Activated naive CD4-positive, alpha-beta T cell treated with anti-CD3 and anti-CD28 coated beads, Interleukin-2, amount 10 ng/mL, durations not matched to agents 7 days and 5 days (primary cell): ENCODE measurements around the gene TPD52L2.
A peak's percentile ranks its signal among the peaks of the same experiment; 100 is the strongest.

Experiments used
- CTCF ChIA-PET: fragments of 350-600 bp; sonication (Branson Sonifier 250); formaldehyde crosslinking; loops from one replicate; lab custom pipeline; 2021; ENCODE audit warnings: antibody characterized with exemption; lab: Charles Lee
- DNase-seq: peaks from one replicate; pipeline ENCODE4 v3.0.0-alpha.2; 2020
- H3K27ac Mint-ChIP-seq: one replicate; pipeline ENCODE4 v1.8.0; 2021; ENCODE audit warnings: mild to moderate bottlenecking, moderate library complexity, mixed read lengths
- H3K27me3 Mint-ChIP-seq: one replicate; pipeline ENCODE4 v1.8.0; 2021; ENCODE audit warnings: mild to moderate bottlenecking, mixed read lengths
- H3K36me3 Mint-ChIP-seq: one replicate; pipeline ENCODE4 v1.8.0; 2021; ENCODE audit warnings: mixed read lengths
- H3K4me1 Mint-ChIP-seq: one replicate; pipeline ENCODE4 v1.8.0; 2021; ENCODE audit warnings: mixed read lengths
- H3K4me3 Mint-ChIP-seq: one replicate; pipeline ENCODE4 v1.8.0; 2021; ENCODE audit warnings: mild to moderate bottlenecking, moderate library complexity, mixed read lengths
- H3K9me3 Mint-ChIP-seq: one replicate; pipeline ENCODE4 v1.8.0; 2021; ENCODE audit warnings: mixed read lengths

The TPD52L2 gene

DNA sequence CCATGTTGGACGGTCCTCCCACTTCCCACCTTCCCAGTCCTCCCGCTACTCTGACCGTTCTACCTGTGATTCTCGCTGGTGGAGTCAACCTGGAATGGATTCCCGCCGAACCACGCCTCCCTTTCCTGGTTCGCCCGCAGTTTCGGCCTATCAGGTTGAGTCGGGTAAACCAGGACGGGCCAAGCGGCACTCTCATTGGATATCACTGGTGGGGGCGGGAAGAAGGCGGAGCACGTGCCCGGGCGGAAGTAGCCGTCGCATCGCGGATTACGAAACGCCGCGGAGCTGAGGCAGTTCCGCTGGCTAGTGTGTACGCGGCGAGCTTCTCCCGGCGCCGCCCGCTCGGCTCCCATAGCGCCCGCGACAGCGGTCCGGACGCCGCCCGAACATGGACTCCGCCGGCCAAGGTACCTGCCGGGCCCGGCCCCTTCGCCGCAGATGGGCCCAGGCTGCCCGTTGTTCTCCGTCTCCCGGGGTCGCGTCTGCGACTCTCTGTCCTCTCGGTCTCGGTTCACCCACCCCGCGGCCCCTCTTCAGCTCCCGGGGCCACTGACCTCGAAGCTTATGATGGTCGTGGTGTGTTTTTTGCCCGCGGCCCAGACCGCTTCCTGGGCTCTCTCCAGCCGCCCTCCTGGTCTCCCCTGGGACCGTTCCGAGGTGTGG is at the start of gene TPD52L2:
TSS of gene TPD52L2 (plus strand) at position 293 of the 663 bp plus-strand sequence. CDS start at position 389, 96 bp downstream.
- peak within 1 kb of the TSS; percentile 91 for H3K4me3 Mint-ChIP-seq
- CTCF ChIA-PET: interaction anchor here (0.6 to 3.3 kb wide), 12 partner anchors 10 to 369 kb away, joined by 3 to 14 read pairs (median 4); partner anchors contain the start of genes ARFRP1, LIME1, PTK6 and ZGPAT
- DNase-seq: peak; percentile 99
- H3K36me3 Mint-ChIP-seq: peaks cover 24% of the 10 kb centered on the region
- no peaks in the 10 kb centered on the region for H3K9me3 Mint-ChIP-seq
- H3K27ac Mint-ChIP-seq: peak within 1 kb of the TSS; percentile 94
- no peaks in the 10 kb centered on the region for H3K27me3 Mint-ChIP-seq
- peaks cover 25% of the 10 kb centered on the region for H3K4me1 Mint-ChIP-seq

DNA sequence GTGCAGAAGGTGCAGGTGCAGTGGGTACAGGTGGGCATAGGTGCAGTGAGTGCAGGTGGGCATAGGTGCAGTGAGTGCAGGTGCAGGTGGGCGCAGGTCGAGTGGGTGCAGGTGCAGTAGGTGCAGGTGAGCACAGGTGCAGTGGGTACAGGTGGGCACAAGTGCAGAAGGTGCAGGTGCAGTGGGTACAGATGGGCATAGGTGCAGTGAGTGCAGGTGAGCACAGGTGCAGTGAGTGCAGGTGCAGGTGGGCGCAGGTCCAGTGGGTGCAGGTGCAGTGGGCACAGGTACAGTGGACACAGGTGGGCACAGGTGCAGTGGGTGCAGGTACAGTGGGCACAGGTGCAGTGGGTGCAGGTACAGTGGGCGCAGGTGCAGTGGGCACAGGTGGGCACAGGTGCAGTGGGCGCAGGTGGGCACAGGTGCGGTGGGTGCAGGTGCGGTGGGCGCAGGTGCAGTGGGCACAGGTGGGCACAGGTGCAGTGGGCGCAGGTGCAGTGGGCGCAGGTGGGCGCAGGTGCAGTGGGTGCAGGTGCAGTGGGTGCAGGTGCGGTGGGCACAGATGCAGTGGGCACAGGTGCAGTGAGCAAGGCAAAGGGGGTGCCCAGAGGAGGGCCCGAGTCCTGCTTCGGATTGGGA is 49.3 kb upstream of the TPD52L2 start:
- H3K4me1 Mint-ChIP-seq: no peaks in the 10 kb centered on the region
- H3K9me3 Mint-ChIP-seq: peaks cover 7% of the 10 kb centered on the region
- no peak overlapping the region for H3K27ac Mint-ChIP-seq

DNA sequence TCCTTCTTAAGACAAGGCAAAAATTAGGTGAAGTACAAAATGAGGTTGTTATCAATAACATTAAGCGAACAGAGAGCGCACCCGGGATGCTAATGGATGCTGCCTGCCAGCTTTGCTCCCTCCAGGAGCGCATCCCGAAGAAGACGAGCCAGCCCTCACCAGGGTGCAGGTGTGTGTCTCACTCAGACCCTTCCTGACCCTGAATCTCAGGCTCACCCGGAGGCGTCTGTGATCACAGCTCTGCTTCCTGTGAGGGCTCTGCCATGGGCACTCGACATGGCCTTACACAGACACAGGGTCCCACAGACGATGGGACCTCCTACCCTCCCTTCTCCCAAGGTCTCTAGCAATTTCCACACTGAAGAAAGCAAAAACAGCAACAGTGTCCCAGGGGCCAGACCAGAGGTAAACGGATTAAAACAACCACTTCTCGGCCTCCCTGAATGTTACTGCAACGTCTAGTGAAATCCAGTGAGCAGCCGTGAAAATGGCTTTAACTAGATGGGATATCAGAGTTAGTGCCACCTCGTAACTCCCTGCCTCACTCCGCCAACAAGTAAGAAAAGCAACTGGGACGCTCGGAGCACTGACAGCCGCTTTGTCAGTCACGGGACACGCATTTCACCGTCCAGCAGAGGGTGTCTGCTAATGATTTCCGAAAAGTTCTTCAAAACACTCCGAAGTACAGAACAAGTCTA is 45.7 kb upstream of the TPD52L2 start:
- no peaks in the 10 kb centered on the region for H3K4me1 Mint-ChIP-seq
- H3K27ac Mint-ChIP-seq: peak overlapping the region; percentile 24
- H3K27me3 Mint-ChIP-seq: peaks cover 24% of the 10 kb centered on the region
- no peak for DNase-seq
- H3K36me3 Mint-ChIP-seq: no peaks in the 10 kb centered on the region
- CTCF ChIA-PET: no interaction called here
- peaks cover 7% of the 10 kb centered on the region for H3K9me3 Mint-ChIP-seq
- H3K4me3 Mint-ChIP-seq: no peak overlapping the region

More for the DNA sequence above, 49.3 kb upstream of the TPD52L2 start:
- no peak for DNase-seq
- H3K4me3 Mint-ChIP-seq: no peak overlapping the region
- no peaks in the 10 kb centered on the region for H3K36me3 Mint-ChIP-seq
- CTCF ChIA-PET: no interaction called here
- H3K27me3 Mint-ChIP-seq: peaks cover 9% of the 10 kb centered on the region

DNA sequence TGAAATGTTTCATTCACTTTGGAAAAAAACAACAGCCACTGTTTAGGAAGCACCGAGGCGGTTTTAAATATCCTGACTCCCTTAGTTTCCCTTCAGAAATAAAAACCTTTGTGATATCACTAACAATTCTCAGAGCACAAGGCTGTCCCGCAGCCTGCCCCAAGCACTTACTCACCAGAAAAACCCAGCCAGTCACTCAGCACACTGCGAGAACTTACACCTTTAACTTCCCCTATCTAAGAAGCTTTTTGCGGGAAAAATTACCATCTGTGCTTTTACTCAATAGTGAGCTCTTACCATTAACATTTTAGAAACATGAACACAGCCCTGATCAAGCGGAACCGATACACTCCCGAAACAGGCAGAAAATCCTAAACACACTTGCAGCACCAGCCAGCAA is 43.3 kb upstream of the TPD52L2 start:
- Mint-ChIP-seq H3K9me3 (no peaks in the 10 kb centered on the region), H3K36me3 (no peaks in the 10 kb centered on the region), H3K27ac (no peak overlapping the region), H3K4me1 (no peaks in the 10 kb centered on the region), H3K4me3 (no peak overlapping the region), H3K27me3 (peaks cover 41% of the 10 kb centered on the region)
- no peak for DNase-seq
- CTCF ChIA-PET: no interaction called here

DNA sequence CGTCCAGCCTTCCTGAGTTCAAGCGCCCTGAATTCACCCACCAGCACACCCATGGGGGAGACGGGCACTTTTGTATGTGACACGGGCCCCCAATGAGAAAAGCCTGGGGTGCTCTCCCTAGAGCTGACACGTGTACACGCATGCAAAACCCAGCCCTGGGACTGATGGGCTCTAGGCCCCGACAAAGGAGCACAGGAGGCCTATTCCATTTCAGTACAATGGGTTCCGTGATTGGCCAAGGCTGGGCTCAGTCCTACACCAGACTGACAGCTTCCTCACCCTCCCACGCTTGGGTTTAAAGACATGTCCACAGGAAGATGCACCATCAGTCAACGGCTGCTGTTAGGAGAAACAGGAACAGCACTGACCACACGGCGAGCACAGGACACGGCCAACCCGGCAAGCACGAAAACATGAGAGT is 42.8 kb upstream of the TPD52L2 start:
- Mint-ChIP-seq H3K27ac (no peak overlapping the region), H3K9me3 (no peaks in the 10 kb centered on the region), H3K27me3 (peaks cover 41% of the 10 kb centered on the region), H3K4me1 (no peaks in the 10 kb centered on the region), H3K36me3 (no peaks in the 10 kb centered on the region), H3K4me3 (no peak overlapping the region)
- DNase-seq: no peak
- CTCF ChIA-PET: no interaction called here

DNA sequence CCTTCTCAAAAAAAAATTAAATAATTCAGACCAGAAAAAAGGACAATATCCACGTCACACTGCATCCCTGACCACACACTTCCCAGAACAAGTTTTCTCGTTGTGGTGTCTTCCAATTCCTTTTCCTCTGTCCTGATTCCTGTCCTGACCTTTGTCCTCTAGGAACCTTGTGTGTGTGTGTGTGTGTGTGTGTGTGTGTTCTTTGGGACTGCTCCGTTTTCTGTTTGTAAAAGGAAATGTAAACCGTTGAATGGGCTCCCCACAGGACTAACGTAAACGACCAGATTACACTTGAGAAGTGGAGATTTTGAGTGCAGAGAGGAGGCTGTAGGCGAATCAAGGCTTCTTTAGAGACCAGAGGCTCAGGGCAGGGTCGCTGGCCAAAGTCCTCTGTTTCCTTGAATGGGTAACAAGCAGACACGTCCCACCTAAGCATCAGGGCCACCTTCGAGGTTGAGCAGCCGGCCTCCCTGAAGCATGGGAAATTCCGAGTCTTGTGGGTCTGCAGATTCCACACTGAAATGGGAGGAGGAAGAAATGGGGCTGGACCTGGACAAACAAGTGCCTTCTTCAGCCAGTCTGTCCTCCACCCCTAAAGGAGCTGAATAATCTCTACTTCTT is 41.3 kb upstream of the TPD52L2 start:
- Mint-ChIP-seq H3K4me1 (no peaks in the 10 kb centered on the region), H3K27ac (no peak overlapping the region), H3K27me3 (peaks cover 48% of the 10 kb centered on the region), H3K36me3 (no peaks in the 10 kb centered on the region), H3K9me3 (no peaks in the 10 kb centered on the region), H3K4me3 (no peak overlapping the region)
- CTCF ChIA-PET: no interaction called here
- DNase-seq: no peak

GRCh38 chr20:63825331-63826118 is 39.5 kb upstream of the TPD52L2 start:
- Mint-ChIP-seq H3K27me3 (peaks cover 63% of the 10 kb centered on the region), H3K4me3 (no peak overlapping the region), H3K4me1 (peaks cover 8% of the 10 kb centered on the region), H3K27ac (no peak overlapping the region), H3K36me3 (peaks cover 1% of the 10 kb centered on the region), H3K9me3 (no peaks in the 10 kb centered on the region)
- no peak for DNase-seq
- CTCF ChIA-PET: no interaction called here

GRCh38 chr20:63826753-63827152 is 38.3 kb upstream of the TPD52L2 start:
- Mint-ChIP-seq H3K9me3 (no peaks in the 10 kb centered on the region), H3K4me1 (peaks cover 8% of the 10 kb centered on the region), H3K27me3 (peaks cover 63% of the 10 kb centered on the region), H3K36me3 (peaks cover 1% of the 10 kb centered on the region), H3K27ac (no peak overlapping the region), H3K4me3 (no peak overlapping the region)
- DNase-seq: no peak
- CTCF ChIA-PET: no interaction called here

- CTCF ChIA-PET: no interaction called here
- no peaks in the 10 kb centered on the region for H3K9me3 Mint-ChIP-seq
- peaks cover 68% of the 10 kb centered on the region for H3K27me3 Mint-ChIP-seq
- H3K27ac Mint-ChIP-seq: no peak overlapping the region
- peaks cover 1% of the 10 kb centered on the region for H3K36me3 Mint-ChIP-seq
- H3K4me3 Mint-ChIP-seq: no peak overlapping the region
- peaks cover 8% of the 10 kb centered on the region for H3K4me1 Mint-ChIP-seq
- DNase-seq: no peak
Observed at GRCh38 chr20:63828124-63828523, 36.9 kb upstream of the TPD52L2 start.

DNA sequence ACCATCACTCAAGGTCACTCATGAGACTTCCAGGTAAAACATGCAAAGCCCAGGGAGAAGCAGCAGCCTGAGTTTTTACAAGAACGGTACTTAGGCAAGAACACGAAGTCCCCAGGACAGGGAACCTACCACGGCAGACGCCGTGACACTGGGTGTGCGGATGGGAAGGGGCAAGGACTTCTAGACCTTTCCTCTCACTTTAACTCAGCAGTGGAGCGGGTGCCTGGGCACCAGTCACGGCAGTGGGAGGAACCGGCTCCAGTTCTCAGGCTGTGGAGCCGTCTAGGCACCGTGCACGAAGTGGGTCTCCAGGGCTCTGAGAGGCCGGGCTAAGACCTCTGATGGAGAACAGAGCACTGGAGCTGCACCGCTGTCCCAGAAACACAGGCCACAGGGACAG is 36.5 kb upstream of the TPD52L2 start:
- Mint-ChIP-seq H3K4me1 (peaks cover 8% of the 10 kb centered on the region), H3K9me3 (no peaks in the 10 kb centered on the region), H3K36me3 (peaks cover 1% of the 10 kb centered on the region), H3K27me3 (peaks cover 71% of the 10 kb centered on the region), H3K27ac (no peak overlapping the region), H3K4me3 (no peak overlapping the region)
- DNase-seq: no peak
- CTCF ChIA-PET: no interaction called here

DNA sequence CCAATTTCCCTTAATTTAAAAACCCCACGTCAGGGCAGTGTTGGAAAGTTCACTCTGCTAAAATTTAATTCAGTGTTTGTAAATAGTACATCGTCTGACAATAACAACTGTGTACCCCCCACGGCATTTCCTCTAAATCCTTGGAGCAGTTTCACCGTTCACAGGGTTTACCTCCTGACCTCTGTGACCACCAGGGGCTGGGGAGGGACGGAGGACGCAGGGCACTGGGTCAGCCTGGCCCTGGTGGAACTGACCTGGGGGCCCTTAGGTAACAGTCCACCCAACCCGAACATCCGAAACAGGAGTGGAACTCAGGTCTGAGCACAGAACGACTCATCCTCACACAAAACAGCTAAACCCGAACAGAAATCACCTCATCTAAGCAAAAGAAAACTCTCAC is 36.1 kb upstream of the TPD52L2 start:
- H3K27ac Mint-ChIP-seq: no peak overlapping the region
- DNase-seq: no peak
- CTCF ChIA-PET: no interaction called here
- H3K4me1 Mint-ChIP-seq: peaks cover 8% of the 10 kb centered on the region
- no peak overlapping the region for H3K4me3 Mint-ChIP-seq
- H3K27me3 Mint-ChIP-seq: peaks cover 71% of the 10 kb centered on the region
- H3K36me3 Mint-ChIP-seq: peaks cover 1% of the 10 kb centered on the region
- no peaks in the 10 kb centered on the region for H3K9me3 Mint-ChIP-seq

- no peak for DNase-seq
- Mint-ChIP-seq H3K9me3 (no peaks in the 10 kb centered on the region), H3K4me1 (peaks cover 8% of the 10 kb centered on the region), H3K4me3 (peak overlapping the region; percentile 74), H3K36me3 (peaks cover 1% of the 10 kb centered on the region), H3K27ac (no peak overlapping the region), H3K27me3 (peaks cover 76% of the 10 kb centered on the region)
- CTCF ChIA-PET: no interaction called here
Observed at GRCh38 chr20:63829603-63829944, 35.5 kb upstream of the TPD52L2 start.

- no peak for DNase-seq
- Mint-ChIP-seq H3K27me3 (peaks cover 80% of the 10 kb centered on the region), H3K4me3 (peak overlapping the region; percentile 74), H3K4me1 (peaks cover 8% of the 10 kb centered on the region), H3K27ac (no peak overlapping the region), H3K36me3 (peaks cover 1% of the 10 kb centered on the region), H3K9me3 (no peaks in the 10 kb centered on the region)
- CTCF ChIA-PET: no interaction called here
Observed at GRCh38 chr20:63829945-63830835, 34.9 kb upstream of the TPD52L2 start.
